ENCODE results near the gene IL6R.

IL6R gene

DNA sequence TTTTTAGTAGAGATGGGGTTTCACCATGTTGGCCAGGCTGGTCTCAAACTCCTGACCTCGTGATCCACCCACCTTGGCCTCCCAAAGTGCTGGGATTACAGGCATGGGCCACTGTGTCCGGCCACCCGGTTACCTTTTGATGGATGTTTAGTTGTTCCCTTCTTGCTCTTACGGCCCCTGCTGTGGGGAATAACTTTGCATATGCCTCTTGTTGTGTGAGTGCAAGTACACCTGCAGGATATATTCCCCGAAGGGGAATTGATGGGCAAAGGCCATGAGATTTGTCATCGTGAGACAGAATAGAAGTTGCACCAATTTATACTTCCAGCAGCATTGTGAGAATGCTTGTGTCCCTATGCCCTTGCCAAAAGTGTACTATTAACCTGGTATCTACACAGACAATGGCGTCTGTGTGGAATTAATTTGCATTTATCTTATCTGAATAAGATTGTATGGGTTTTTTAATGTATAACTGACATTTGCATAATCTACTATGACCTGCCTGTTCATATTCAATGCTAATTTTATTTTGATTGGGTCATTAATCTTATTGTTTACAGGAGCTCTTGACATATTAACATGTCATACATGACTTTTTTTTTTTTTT lies 8.1 kb downstream of the IL6R start:
- TF ChIP-seq, protein P1, sequence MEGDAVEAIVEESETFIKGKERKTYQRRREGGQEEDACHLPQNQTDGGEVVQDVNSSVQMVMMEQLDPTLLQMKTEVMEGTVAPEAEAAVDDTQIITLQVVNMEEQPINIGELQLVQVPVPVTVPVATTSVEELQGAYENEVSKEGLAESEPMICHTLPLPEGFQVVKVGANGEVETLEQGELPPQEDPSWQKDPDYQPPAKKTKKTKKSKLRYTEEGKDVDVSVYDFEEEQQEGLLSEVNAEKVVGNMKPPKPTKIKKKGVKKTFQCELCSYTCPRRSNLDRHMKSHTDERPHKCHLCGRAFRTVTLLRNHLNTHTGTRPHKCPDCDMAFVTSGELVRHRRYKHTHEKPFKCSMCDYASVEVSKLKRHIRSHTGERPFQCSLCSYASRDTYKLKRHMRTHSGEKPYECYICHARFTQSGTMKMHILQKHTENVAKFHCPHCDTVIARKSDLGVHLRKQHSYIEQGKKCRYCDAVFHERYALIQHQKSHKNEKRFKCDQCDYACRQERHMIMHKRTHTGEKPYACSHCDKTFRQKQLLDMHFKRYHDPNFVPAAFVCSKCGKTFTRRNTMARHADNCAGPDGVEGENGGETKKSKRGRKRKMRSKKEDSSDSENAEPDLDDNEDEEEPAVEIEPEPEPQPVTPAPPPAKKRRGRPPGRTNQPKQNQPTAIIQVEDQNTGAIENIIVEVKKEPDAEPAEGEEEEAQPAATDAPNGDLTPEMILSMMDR (IDR thresholded peaks at IDR 0.05; ENCODE audit: borderline replicate concordance, control extremely low read depth, extremely low read depth, insufficient read depth, missing control alignments): no peak
- DNase-seq (ENCODE audit: low spot score): no peak
- in situ Hi-C loops (cut with MboI; ENCODE audit: low sequenced_read_pairs, unreplicated experiment): no loop called here

DNA sequence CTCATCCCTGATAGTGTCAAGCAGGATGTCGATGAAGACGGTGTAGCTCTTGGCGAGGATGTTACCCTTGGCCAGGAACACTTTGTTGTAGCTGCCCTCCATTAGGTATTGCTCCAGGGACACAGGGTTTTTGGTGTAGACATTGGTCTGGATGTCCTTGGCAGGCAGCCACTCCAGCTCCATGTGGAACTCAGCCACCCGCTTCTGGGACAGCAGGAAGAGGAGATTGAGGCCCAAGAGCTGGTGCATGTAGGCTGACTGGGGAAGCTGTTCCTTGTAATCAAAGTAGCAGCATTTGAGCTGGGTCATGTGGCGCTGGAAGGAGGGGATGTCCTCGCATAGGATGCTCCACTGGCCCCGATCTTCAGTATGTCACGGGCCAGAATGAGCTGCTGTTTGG lies 9.5 kb downstream of the IL6R start:
- TF ChIP-seq, protein P1 (IDR thresholded peaks at IDR 0.05; ENCODE audit: borderline replicate concordance, control extremely low read depth, extremely low read depth, insufficient read depth, missing control alignments): no peak
- DNase-seq (ENCODE audit: low spot score): no peak
- in situ Hi-C loops (cut with MboI; ENCODE audit: low sequenced_read_pairs, unreplicated experiment): no loop called here

DNA sequence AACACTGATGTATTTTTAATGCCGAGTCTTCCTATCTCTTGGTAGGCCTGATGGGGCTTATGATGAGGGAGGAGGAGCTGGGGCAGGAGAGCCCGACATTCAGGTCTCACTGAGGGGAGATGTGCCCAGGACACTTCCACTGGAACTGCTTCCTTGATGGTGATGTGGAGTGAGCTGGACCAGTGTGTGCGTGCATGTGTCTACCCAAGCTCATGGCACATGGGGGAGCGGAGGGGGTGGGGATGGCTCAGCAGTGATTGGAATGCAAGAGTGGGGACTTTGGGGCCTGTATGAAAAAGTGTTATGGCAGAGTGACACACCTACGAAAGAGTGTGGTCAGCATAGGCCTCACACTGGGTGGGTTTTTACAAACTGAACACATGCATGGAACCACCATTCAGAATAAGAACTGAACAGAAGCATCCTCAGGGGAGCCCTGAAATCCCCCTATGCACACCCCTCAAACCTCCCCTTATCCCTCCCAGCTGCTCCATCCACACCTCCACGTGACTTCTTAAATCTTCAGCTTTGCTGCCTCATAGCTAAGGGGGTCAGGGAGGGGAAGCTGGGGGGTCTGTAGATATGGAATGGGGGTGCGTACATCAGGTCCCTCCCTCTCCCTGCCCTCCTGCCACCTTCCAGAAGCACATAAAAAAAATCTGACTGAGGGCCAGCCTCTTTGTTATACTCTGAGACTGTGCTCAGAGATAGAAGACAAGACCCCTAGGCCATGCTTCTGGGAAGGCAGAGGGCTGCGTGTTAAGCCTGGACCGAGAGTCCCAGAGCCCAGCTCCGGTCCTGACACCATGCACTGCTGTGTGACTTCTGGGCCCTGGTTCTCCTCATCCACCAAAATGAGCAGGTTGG lies 11.6 kb downstream of the IL6R start:
- TF ChIP-seq, protein P1 (IDR thresholded peaks at IDR 0.05; ENCODE audit: borderline replicate concordance, control extremely low read depth, extremely low read depth, insufficient read depth, missing control alignments): no peak
- in situ Hi-C loops (cut with MboI; ENCODE audit: low sequenced_read_pairs, unreplicated experiment): no loop called here
- DNase-seq (ENCODE audit: low spot score): no peak

DNA sequence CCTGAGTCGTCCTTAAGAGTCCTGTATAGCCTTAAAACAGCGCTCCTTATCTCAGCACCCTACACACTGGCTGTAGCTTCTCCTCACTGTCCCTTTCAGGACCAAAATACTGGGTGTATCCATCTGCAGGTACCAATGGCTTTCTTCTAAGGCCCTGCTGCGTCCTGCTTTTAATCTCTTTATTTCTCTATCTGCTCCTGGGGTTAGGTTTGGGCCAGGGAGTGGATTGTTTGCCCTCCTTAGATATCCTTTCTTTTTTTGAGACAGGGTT lies 12.1 kb downstream of the IL6R start:
- TF ChIP-seq, protein P1 (IDR thresholded peaks at IDR 0.05; ENCODE audit: borderline replicate concordance, control extremely low read depth, extremely low read depth, insufficient read depth, missing control alignments): no peak
- in situ Hi-C loops (cut with MboI; ENCODE audit: low sequenced_read_pairs, unreplicated experiment): no loop called here
- no peak for DNase-seq (ENCODE audit: low spot score)

DNA sequence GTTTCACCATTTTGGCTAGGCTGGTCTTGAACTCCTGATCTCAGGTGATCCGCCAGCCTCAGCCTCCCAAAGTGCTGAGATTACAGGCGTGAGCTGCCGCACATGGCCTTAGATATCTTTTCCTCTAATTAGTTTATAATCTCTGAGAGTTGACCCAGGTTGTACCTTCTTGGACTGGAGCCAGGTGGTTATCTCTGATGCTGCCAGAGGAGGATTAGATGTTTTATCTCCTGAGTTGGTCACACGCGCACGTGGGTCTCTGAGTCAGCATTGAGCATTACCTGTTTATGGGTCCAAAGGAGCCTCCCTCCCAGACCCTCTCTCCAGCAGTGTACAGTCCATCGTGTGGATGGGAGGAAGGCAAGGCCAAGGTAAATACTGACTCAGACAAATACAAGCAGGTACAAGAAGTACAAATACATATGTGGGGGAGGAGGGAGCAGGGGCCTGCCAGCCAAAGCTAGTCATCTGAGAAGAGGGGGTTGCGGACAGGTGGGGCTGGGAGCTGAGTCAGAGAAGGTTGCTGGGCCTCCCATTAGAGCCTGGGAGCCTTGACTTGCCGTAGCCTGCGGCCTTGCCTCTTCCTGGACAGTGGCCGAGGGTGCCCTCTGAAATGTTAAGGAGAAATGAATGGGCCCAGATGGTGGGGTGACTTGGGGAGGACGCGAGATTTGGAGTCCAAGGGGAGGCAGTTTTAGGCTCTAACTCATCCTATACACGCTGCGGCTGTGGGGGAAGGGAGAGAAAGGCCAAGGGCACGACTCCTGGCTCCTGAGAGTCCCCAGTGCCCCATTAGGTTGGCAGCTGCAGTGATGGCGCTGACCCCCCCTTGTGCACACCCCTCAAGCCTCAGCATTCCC lies 13.1 kb downstream of the IL6R start:
- in situ Hi-C loops (cut with MboI; ENCODE audit: low sequenced_read_pairs, unreplicated experiment): no loop called here
- TF ChIP-seq, protein P1 (IDR thresholded peaks at IDR 0.05; ENCODE audit: borderline replicate concordance, control extremely low read depth, extremely low read depth, insufficient read depth, missing control alignments): no peak
- no peak for DNase-seq (ENCODE audit: low spot score)

GRCh38 chr1:154418923-154419619 lies 13.9 kb downstream of the IL6R start:
- in situ Hi-C loops (cut with MboI; ENCODE audit: low sequenced_read_pairs, unreplicated experiment): no loop called here
- TF ChIP-seq, protein P1 (IDR thresholded peaks at IDR 0.05; ENCODE audit: borderline replicate concordance, control extremely low read depth, extremely low read depth, insufficient read depth, missing control alignments): no peak
- no peak for DNase-seq (ENCODE audit: low spot score)
